Hepatocyte (in vitro differentiated cells): ENCODE data around the gene KIF7. TPM values are rescaled to one million over a fixed set of nuclear protein-coding genes. Genes with fewer than 3 reads are reported as not detected.

Experiments
- DNase-seq: peaks from one replicate; pipeline ENCODE4 v3.0.0-alpha.2; 2016; ENCODE audit warnings: low spot score
- H2AFZ ChIP-seq: fragments of 200-600 bp; sonication (generic); 2 replicates; pipeline ENCODE4 v1.6.0; 2016; ENCODE audit warnings: antibody characterized with exemption, mild to moderate bottlenecking
- H3K27ac ChIP-seq: fragments of 200-600 bp; sonication (generic); 2 replicates; pipeline ENCODE4 v1.5.1; 2016; ENCODE audit warnings: mild to moderate bottlenecking
- H3K27me3 ChIP-seq: fragments of 200-600 bp; sonication (generic); 2 replicates; pipeline ENCODE4 v1.6.1; 2016
- H3K36me3 ChIP-seq: fragments of 200-600 bp; sonication (generic); replicated peaks from 2 replicates; pipeline ENCODE4 v1.5.1; 2016; ENCODE audit warnings: low read depth; ENCODE audit not compliant: insufficient read depth
- H3K4me1 ChIP-seq: fragments of 200-600 bp; sonication (generic); 2 replicates; pipeline ENCODE4 v1.5.1; 2016; ENCODE audit warnings: mild to moderate bottlenecking, moderate library complexity; ENCODE audit not compliant: insufficient read depth
- H3K4me2 ChIP-seq: fragments of 200-600 bp; sonication (generic); 2 replicates; pipeline ENCODE4 v1.6.0; 2016
- H3K4me3 ChIP-seq: fragments of 200-600 bp; sonication (generic); 2 replicates; pipeline ENCODE4 v1.5.1; 2016; ENCODE audit warnings: mild to moderate bottlenecking
- H3K79me2 ChIP-seq: fragments of 200-600 bp; sonication (generic); 2 replicates; pipeline ENCODE4 v1.6.0; 2017; ENCODE audit warnings: mild to moderate bottlenecking
- H3K9me2 ChIP-seq: fragments of 200-600 bp; sonication (generic); replicated peaks from 2 replicates; pipeline ENCODE4 v1.6.0; 2017; ENCODE audit warnings: mild to moderate bottlenecking; ENCODE audit not compliant: insufficient read depth
- H3K9me3 ChIP-seq: fragments of 200-600 bp; sonication (generic); 2 replicates; pipeline ENCODE4 v1.5.1; 2016; ENCODE audit warnings: low read depth, mild to moderate bottlenecking
- H4K20me1 ChIP-seq: fragments of 200-600 bp; sonication (generic); 2 replicates; pipeline ENCODE4 v1.6.0; 2016; ENCODE audit warnings: mild to moderate bottlenecking; ENCODE audit not compliant: insufficient read depth, poor library complexity, severe bottlenecking
- EZH2 ChIP-seq: fragments of 200-600 bp; sonication (generic); IDR thresholded peaks from 2 replicates; pipeline ENCODE4 v1.6.1; 2016; ENCODE audit warnings: antibody characterized with exemption, mild to moderate bottlenecking, borderline replicate concordance
- EZH2phosphoT487 ChIP-seq: fragments of 200-600 bp; sonication (generic); IDR thresholded peaks from one replicate; pipeline ENCODE4 v1.6.1; 2018; ENCODE audit warnings: antibody characterized with exemption, mild to moderate bottlenecking, low read depth, moderate library complexity; ENCODE audit not compliant: unreplicated experiment, severe bottlenecking
- WGBS: methylation state at CpG from one replicate; pipeline ENCODE4 v1.1.6; 2016; ENCODE audit warnings: low lambda C conversion rate; ENCODE audit errors: missing lambda C conversion rate; 5-methylcytosine and 5-hydroxymethylcytosine counted together
- polyA plus RNA-seq: library from polyadenylated mRNA; unstranded; fragments of >200 nt; fragmentation: Nextera tagmentation; extraction: Ambion mirVana; gene quantifications from 2 replicates; pipeline ENCODE4 v1.2.1, GENCODE V29; 2016
- total RNA-seq: library from RNA; depleted of rRNA; stranded (reverse); fragments of >200 nt; gene quantifications from 2 replicates; pipeline ENCODE4 v1.2.3, GENCODE V29; 2014
- TF ChIP-seq, protein P1 (sequence below): fragments of 200-600 bp; sonication (generic); IDR thresholded peaks from 2 replicates; pipeline ENCODE4 v1.5.1; 2016; ENCODE audit warnings: antibody characterized with exemption, mild to moderate bottlenecking; ENCODE audit not compliant: poor library complexity

KIF7 gene
- total and polyA plus RNA-seq, 2 experiments from 2014 or later, result 3.1 to 5.3 TPM

GRCh38 chr15:89666184-89666857 lies 11.1 kb upstream of the KIF7 start:
- Histone ChIP-seq H3K27me3 (no peaks in the 10 kb centered on the region), H3K9me3 (no peaks in the 10 kb centered on the region), H3K79me2 (no peaks in the 10 kb centered on the region), H3K36me3 (no peaks in the 10 kb centered on the region), H3K4me2 (peak overlapping the region; percentile 84), H2AFZ (peak overlapping the region; percentile 97), H3K4me1 (peaks cover 12% of the 10 kb centered on the region), H3K4me3 (no peak overlapping the region), H3K9me2 (no peaks in the 10 kb centered on the region), H4K20me1 (no peaks in the 10 kb centered on the region), H3K27ac (peak overlapping the region; percentile 79)
- DNase-seq, result no peak
- TF ChIP-seq EZH2, result no peak
- TF ChIP-seq EZH2phosphoT487, result no peak
- TF ChIP-seq, protein P1, sequence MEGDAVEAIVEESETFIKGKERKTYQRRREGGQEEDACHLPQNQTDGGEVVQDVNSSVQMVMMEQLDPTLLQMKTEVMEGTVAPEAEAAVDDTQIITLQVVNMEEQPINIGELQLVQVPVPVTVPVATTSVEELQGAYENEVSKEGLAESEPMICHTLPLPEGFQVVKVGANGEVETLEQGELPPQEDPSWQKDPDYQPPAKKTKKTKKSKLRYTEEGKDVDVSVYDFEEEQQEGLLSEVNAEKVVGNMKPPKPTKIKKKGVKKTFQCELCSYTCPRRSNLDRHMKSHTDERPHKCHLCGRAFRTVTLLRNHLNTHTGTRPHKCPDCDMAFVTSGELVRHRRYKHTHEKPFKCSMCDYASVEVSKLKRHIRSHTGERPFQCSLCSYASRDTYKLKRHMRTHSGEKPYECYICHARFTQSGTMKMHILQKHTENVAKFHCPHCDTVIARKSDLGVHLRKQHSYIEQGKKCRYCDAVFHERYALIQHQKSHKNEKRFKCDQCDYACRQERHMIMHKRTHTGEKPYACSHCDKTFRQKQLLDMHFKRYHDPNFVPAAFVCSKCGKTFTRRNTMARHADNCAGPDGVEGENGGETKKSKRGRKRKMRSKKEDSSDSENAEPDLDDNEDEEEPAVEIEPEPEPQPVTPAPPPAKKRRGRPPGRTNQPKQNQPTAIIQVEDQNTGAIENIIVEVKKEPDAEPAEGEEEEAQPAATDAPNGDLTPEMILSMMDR, result no peak
- WGBS, result 91% methylated on average over 8 of the region's 8 CpGs

GRCh38 chr15:89665449-89666181 lies 10.3 kb upstream of the KIF7 start:
- Histone ChIP-seq H2AFZ (peak overlapping the region; percentile 97), H3K4me3 (no peak overlapping the region)

GRCh38 chr15:89664441-89665350 lies 9.4 kb upstream of the KIF7 start:
- Histone ChIP-seq H3K4me3 (no peak overlapping the region), H3K27ac (no peak overlapping the region), H4K20me1 (no peaks in the 10 kb centered on the region), H3K4me2 (peak overlapping the region; percentile 84), H2AFZ (peak overlapping the region; percentile 97), H3K36me3 (no peaks in the 10 kb centered on the region), H3K4me1 (peaks cover 12% of the 10 kb centered on the region), H3K79me2 (no peaks in the 10 kb centered on the region), H3K9me2 (no peaks in the 10 kb centered on the region), H3K27me3 (no peaks in the 10 kb centered on the region), H3K9me3 (no peaks in the 10 kb centered on the region)
- TF ChIP-seq, protein P1, result no peak
- no peak for TF ChIP-seq EZH2phosphoT487
- TF ChIP-seq EZH2, result no peak
- DNase-seq, result no peak
- 85% methylated on average over 13 of the region's 13 CpGs for WGBS

More at GRCh38 chr15:89665449-89666181, 10.3 kb upstream of the KIF7 start:
- peak; percentile 74 for DNase-seq
- H3K9me2 ChIP-seq, result no peaks in the 10 kb centered on the region
- H3K27ac ChIP-seq, result peak overlapping the region; percentile 79
- TF ChIP-seq, protein P1, result no peak
- TF ChIP-seq EZH2, result no peak
- no peak for TF ChIP-seq EZH2phosphoT487
- H3K4me2 ChIP-seq, result peak overlapping the region; percentile 84
- no peaks in the 10 kb centered on the region for H3K36me3 ChIP-seq
- 10% methylated on average over 39 of the region's 72 CpGs for WGBS
- H3K9me3 ChIP-seq, result no peaks in the 10 kb centered on the region
- H4K20me1 ChIP-seq, result no peaks in the 10 kb centered on the region
- H3K79me2 ChIP-seq, result no peaks in the 10 kb centered on the region
- H3K4me1 ChIP-seq, result peaks cover 12% of the 10 kb centered on the region
- H3K27me3 ChIP-seq, result no peaks in the 10 kb centered on the region
